HG02642 (cell line): Measurements from ENCODE around the gene TMPRSS7.

Experiments
- ATAC-seq: cut with Tn5 transposase; IDR thresholded peaks from one replicate; pipeline ENCODE4 v1.9.1; 2021; ENCODE audit warnings: mild to moderate bottlenecking; ENCODE audit not compliant: unreplicated experiment, poor library complexity

The TMPRSS7 gene

GRCh38 chr3:112034436-112034835 lies at the start of gene TMPRSS7:
Gene TMPRSS7, plus strand, starts transcription at chr3:112034736. Its CDS starts 110 bp downstream, at chr3:112034846.
- ATAC-seq: no peak

- ATAC-seq: no peak
Measured at GRCh38 chr3:111986800-111987199, 47.7 kb upstream of the TMPRSS7 start.

GRCh38 chr3:111989061-111989678 lies 45.4 kb upstream of the TMPRSS7 start:
- peak; percentile 94 for ATAC-seq

GRCh38 chr3:111993038-111993437 lies 41.5 kb upstream of the TMPRSS7 start:
- ATAC-seq: no peak

GRCh38 chr3:111998636-111999483 lies 35.7 kb upstream of the TMPRSS7 start, which contains the start of gene TAGLN3:
Gene TAGLN3, plus strand, starts transcription at chr3:111998922. Its CDS starts 501 bp downstream, at chr3:111999423.
- ATAC-seq: peak; percentile 57

GRCh38 chr3:111999484-112000324 lies 34.8 kb upstream of the TMPRSS7 start:
- ATAC-seq: no peak

- ATAC-seq: no peak
Measured at GRCh38 chr3:112000367-112000771, 34.2 kb upstream of the TMPRSS7 start.

- ATAC-seq: no peak
Measured at GRCh38 chr3:112000966-112001365, 33.6 kb upstream of the TMPRSS7 start.

GRCh38 chr3:112001526-112001925 lies 33.0 kb upstream of the TMPRSS7 start:
- no peak for ATAC-seq

GRCh38 chr3:112002096-112002971 lies 32.2 kb upstream of the TMPRSS7 start:
- no peak for ATAC-seq

GRCh38 chr3:112003321-112004080 lies 31.0 kb upstream of the TMPRSS7 start:
- no peak for ATAC-seq

GRCh38 chr3:112004187-112004586 lies 30.3 kb upstream of the TMPRSS7 start:
- ATAC-seq: no peak

GRCh38 chr3:112004669-112005068 lies 29.9 kb upstream of the TMPRSS7 start:
- no peak for ATAC-seq

GRCh38 chr3:112005091-112005672 lies 29.4 kb upstream of the TMPRSS7 start:
- no peak for ATAC-seq

GRCh38 chr3:112007633-112008032 lies 26.9 kb upstream of the TMPRSS7 start:
- ATAC-seq: no peak

- ATAC-seq: no peak
Measured at GRCh38 chr3:112009670-112010069, 24.9 kb upstream of the TMPRSS7 start.

- ATAC-seq: no peak
Measured at GRCh38 chr3:112010636-112011035, 23.9 kb upstream of the TMPRSS7 start.

- no peak for ATAC-seq
Measured at GRCh38 chr3:112011376-112011940, 23.1 kb upstream of the TMPRSS7 start.
